GM12891 (cell line): Measurements from ENCODE around the gene SELENOV.
A peak's percentile ranks its signal among the peaks of the same experiment; 100 is the strongest.

Experiments
- DNase-seq: peaks from one replicate; pipeline ENCODE4 v3.0.0; 2011; ENCODE audit warnings: low spot score; ENCODE audit not compliant: insufficient read length
- FAIRE-seq: peaks from 2 replicates; lab custom pipeline; 2011; peaks lifted over from hg19 to GRCh38; lab: Jason Lieb, UNC
- PAX5 ChIP-seq: IDR thresholded peaks from 2 replicates; pipeline ENCODE4 v1.6.1; 2011; ENCODE audit warnings: low read length, moderate library complexity, mild to moderate bottlenecking; ENCODE audit not compliant: insufficient read depth, severe bottlenecking
- POLR2A ChIP-seq: IDR thresholded peaks from 2 replicates; pipeline ENCODE4 v1.6.1; 2011; ENCODE audit warnings: low read depth, low read length, control low read depth
- POLR2AphosphoS5 ChIP-seq: IDR thresholded peaks from 2 replicates; pipeline ENCODE4 v1.6.1; 2011; ENCODE audit warnings: low read depth, low read length, control low read depth
- POU2F2 ChIP-seq: IDR thresholded peaks from 2 replicates; pipeline ENCODE4 v1.6.1; 2011; ENCODE audit warnings: low read depth, mild to moderate bottlenecking, control low read depth, low read length, moderate library complexity
- SPI1 ChIP-seq: IDR thresholded peaks from 2 replicates; pipeline ENCODE4 v1.6.1; 2011; ENCODE audit warnings: low read depth, low read length, control low read depth
- TAF1 ChIP-seq: IDR thresholded peaks from 2 replicates; pipeline ENCODE4 v1.6.1; 2011; ENCODE audit warnings: low read depth, low read length, control low read depth

Gene SELENOV

DNA sequence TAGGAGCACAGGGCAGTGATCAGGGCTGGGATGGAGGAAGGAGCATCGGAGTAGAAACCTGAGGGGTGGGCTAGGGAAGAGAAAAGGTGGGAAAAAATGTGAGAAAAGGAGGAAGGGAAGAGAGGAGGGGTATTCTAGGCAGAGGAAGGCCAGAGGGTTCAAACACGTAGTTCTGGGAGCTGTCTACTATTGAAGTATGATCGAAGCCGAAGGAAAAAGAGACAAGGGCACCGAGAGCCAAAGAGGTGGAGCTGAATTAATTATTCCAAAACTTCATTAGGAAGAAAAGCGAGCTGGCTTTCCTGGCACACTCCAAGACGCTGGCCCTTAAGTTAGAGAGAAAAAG is 8.4 kb upstream of the SELENOV start:
- FAIRE-seq (no peak), DNase-seq (no peak)
- TF ChIP-seq SPI1 (no peak), POLR2AphosphoS5 (no peak), POLR2A (no peak), TAF1 (no peak)

- no peak for TF ChIP-seq POU2F2
- no peak for TF ChIP-seq POLR2A
- no peak for TF ChIP-seq POLR2AphosphoS5
- no peak for TF ChIP-seq SPI1
- no peak for TF ChIP-seq PAX5
- TF ChIP-seq TAF1, result no peak
- peak; percentile 98 for FAIRE-seq
Observed at GRCh38 chr19:39506944-39507714, 7.8 kb upstream of the SELENOV start.

DNA sequence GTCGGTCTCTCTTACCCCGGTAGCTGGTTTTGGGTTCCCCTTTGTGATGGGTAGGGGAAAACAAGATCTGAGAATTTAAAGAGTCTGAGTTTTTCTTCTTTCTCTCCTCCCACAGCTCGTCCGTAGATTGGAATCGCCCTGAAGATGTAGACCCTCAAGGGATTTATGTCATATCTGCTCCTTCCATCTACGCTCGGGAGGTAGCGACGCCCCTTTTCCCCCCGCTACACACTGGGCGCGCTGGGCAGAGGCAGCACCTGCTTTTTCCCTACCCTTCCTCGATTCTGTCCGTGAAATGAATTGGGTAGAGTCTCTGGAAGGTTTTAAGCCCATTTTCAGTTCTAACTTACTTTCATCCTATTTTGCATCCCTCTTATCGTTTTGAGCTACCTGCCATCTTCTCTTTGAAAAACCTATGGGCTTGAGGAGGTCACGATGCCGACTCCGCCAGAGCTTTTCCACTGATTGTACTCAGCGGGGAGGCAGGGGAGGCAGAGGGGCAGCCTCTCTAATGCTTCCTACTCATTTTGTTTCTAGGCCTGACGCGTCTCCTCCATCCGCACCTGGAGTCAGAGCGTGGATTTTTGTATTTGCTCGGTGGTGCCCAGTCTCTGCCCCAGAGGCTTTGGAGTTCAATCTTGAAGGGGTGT is 7.1 kb upstream of the SELENOV start:
- DNase-seq, result no peak
- TF ChIP-seq POLR2A (no peak), POU2F2 (no peak), PAX5 (no peak), TAF1 (no peak), POLR2AphosphoS5 (no peak), SPI1 (no peak)
- no peak for FAIRE-seq

More at GRCh38 chr19:39506944-39507714, 7.8 kb upstream of the SELENOV start:
- peak; percentile 83 for DNase-seq

DNA sequence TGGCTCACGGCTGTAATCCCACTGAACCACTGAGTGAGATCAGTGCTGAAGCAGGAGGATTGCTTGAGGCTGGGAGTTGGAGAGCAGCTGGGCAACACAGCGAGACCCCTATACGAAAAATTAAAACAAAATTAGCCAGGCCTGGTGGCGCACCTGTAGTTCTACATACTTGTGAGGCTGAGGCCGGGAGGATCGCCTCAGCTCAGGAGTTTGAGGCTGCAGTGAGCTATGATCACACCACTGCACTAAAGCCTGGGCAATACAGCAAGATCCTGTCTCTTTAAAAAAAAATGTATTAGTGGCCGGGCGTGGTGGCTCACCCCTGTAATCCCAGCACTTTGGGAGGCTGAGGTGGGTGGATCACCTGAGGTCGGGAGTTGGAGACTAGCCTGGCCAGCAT is 6.3 kb upstream of the SELENOV start:
- no peak for TF ChIP-seq PAX5
- FAIRE-seq (no peak), DNase-seq (no peak)

DNA sequence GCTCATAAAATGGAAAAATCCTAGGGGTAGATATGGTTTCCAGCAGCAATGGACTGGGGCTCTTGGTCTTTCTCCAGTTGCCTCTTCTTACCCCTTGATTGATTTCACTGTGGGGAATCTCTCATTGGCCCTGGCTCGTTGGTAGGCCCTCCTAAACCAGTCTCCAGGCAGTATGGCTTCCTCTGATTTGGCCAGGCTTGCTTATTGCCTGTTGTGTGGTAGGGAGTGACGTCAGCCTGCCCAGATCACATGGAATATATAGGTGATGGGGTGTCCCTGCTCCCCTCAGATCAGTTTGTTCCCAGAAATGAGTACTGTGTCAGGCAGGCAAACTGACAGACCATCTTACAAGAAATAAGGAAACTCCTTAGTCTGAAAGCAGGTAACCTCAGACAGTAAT is 5.7 kb upstream of the SELENOV start:
- FAIRE-seq (no peak), DNase-seq (no peak)
- TF ChIP-seq SPI1 (no peak), POLR2A (no peak), POLR2AphosphoS5 (no peak), PAX5 (no peak), TAF1 (no peak), POU2F2 (no peak)

GRCh38 chr19:39512988-39513387 is 2.0 kb upstream of the SELENOV start:
- FAIRE-seq (no peak), DNase-seq (no peak)
- TF ChIP-seq SPI1 (no peak), PAX5 (no peak), POU2F2 (no peak), POLR2AphosphoS5 (no peak), TAF1 (no peak), POLR2A (no peak)

GRCh38 chr19:39515551-39516191 is 732 bp downstream of the SELENOV start:
- TF ChIP-seq POLR2AphosphoS5 (no peak), PAX5 (no peak), POU2F2 (no peak), POLR2A (no peak), TAF1 (no peak), SPI1 (no peak)
- no peak for DNase-seq
- no peak for FAIRE-seq

DNA sequence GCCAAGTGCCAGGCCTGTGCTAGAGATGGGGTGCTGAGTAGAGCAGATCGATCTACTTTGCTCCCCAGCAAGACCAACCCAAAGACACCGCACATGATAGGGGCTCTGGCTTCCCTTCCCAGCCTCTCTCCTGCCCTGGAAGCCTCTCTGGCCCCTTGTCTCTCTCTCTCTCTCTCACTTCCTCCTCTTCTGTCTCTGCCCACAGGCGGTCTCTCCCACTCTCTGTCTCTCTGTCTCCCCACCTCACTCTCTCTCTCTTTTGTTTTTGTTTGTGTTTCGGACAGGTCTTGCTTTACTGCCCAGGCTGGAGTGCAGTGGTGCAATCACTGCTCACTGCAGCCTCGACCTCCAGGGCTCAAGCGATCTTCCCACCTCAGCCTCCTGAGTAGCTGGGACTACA is 1.3 kb downstream of the SELENOV start:
- TF ChIP-seq SPI1 (peak; percentile 74), PAX5 (no peak)
- FAIRE-seq, result no peak

DNA sequence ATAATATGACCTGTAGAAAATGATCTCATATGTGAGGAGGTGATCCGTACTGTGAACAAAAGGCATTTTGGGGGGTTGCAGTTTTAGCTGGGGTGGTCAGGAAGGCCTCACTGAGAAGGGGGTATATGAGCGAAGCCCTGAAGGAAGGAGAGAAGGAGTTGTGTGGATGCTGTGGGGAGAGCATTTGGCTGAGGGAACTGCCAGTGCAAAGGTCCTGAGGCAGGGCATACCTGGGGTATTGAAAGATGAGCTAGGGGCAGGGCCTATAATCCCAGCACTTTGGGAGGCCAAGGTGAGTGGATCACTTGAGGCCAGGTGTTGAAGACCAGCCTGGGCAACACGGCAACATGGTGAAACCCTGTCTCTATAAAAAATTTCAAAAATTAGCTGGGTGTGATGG is 2.5 kb downstream of the SELENOV start:
- TF ChIP-seq POU2F2, result no peak
- no peak for TF ChIP-seq TAF1
- TF ChIP-seq SPI1, result no peak
- TF ChIP-seq POLR2AphosphoS5, result no peak
- no peak for TF ChIP-seq POLR2A
- no peak for TF ChIP-seq PAX5
- no peak for FAIRE-seq

More for the DNA sequence above, 1.3 kb downstream of the SELENOV start:
- no peak for DNase-seq

GRCh38 chr19:39518458-39518857 is 3.5 kb downstream of the SELENOV start:
- no peak for TF ChIP-seq SPI1
- no peak for TF ChIP-seq PAX5
- no peak for TF ChIP-seq POLR2AphosphoS5
- no peak for TF ChIP-seq TAF1
- no peak for TF ChIP-seq POLR2A
- TF ChIP-seq POU2F2, result no peak
- DNase-seq (no peak), FAIRE-seq (no peak)

More for the DNA sequence above, 2.5 kb downstream of the SELENOV start:
- no peak for DNase-seq
